ENCODE measurements around the gene HOXD11. TPM values are rescaled to one million over a fixed set of nuclear protein-coding genes. Genes with fewer than 3 reads are reported as not detected.

The HOXD11 gene
- total RNA-seq, 4 donors from 2014 or later = not detected

- Histone ChIP-seq H3K4me3 (no peak overlapping the region), H3K4me1 (peaks cover 50% of the 10 kb centered on the region), H3K27me3 (peaks cover 97% of the 10 kb centered on the region), H3K27ac (no peak overlapping the region), H3K9me3 (no peaks in the 10 kb centered on the region), H3K36me3 (no peaks in the 10 kb centered on the region)
- TF ChIP-seq POLR2A (IDR thresholded peaks at IDR 0.05) = no peak
- no peak for TF ChIP-seq EP300 (IDR thresholded peaks at IDR 0.05)
- no peak for TF ChIP-seq CTCF (IDR thresholded peaks at IDR 0.05)
- TF ChIP-seq POLR2AphosphoS5 (IDR thresholded peaks at IDR 0.05) = no peak
- 49% methylated on average over 5 of the region's 9 CpGs for WGBS
- no peak for DNase-seq (ENCODE audit: low spot score in 2 of 2)
Observed at GRCh38 chr2:176124947-176125771, 18.1 kb downstream of the HOXD11 start.

- no peak for DNase-seq (ENCODE audit: low spot score in 2 of 2)
- Histone ChIP-seq H3K27ac (no peak overlapping the region), H3K36me3 (no peaks in the 10 kb centered on the region), H3K27me3 (peaks cover 97% of the 10 kb centered on the region), H3K4me3 (no peak overlapping the region), H3K4me1 (peaks cover 55% of the 10 kb centered on the region), H3K9me3 (no peaks in the 10 kb centered on the region)
- 50% methylated on average over 6 of the region's 6 CpGs for WGBS
- TF ChIP-seq EP300 (IDR thresholded peaks at IDR 0.05) (no peak), CTCF (IDR thresholded peaks at IDR 0.05) (no peak), POLR2AphosphoS5 (IDR thresholded peaks at IDR 0.05) (no peak)
Observed at GRCh38 chr2:176125772-176126054, 18.6 kb downstream of the HOXD11 start.

- H3K27ac ChIP-seq = no peak overlapping the region
- peaks cover 97% of the 10 kb centered on the region for H3K27me3 ChIP-seq
- H3K4me1 ChIP-seq = peaks cover 49% of the 10 kb centered on the region
- H3K4me3 ChIP-seq = no peak overlapping the region
- 6% methylated on average over 13 of the region's 13 CpGs for WGBS
- H3K36me3 ChIP-seq = no peaks in the 10 kb centered on the region
- TF ChIP-seq EP300 (IDR thresholded peaks at IDR 0.05) (no peak), CTCF (IDR thresholded peaks at IDR 0.05) (peak; percentile 71 to 77), POLR2AphosphoS5 (IDR thresholded peaks at IDR 0.05) (no peak)
- no peaks in the 10 kb centered on the region for H3K9me3 ChIP-seq
- peak in 1 of 2 donors; percentile 74 for DNase-seq (ENCODE audit: low spot score in 2 of 2)
Observed at GRCh38 chr2:176126929-176127773, 20.1 kb downstream of the HOXD11 start.

- Histone ChIP-seq H3K27me3 (peaks cover 97% of the 10 kb centered on the region), H3K9me3 (no peaks in the 10 kb centered on the region), H3K27ac (peak overlapping the region; percentile 96), H3K4me1 (peaks cover 49% of the 10 kb centered on the region), H3K36me3 (no peaks in the 10 kb centered on the region), H3K4me3 (peak overlapping the region; percentile 65)
- TF ChIP-seq POLR2A (IDR thresholded peaks at IDR 0.05) (no peak), POLR2AphosphoS5 (IDR thresholded peaks at IDR 0.05) (no peak), EP300 (IDR thresholded peaks at IDR 0.05) (no peak), CTCF (IDR thresholded peaks at IDR 0.05) (no peak)
- WGBS = 35% methylated on average over 4 of the region's 4 CpGs
- DNase-seq (ENCODE audit: low spot score in 2 of 2) = no peak
Observed at GRCh38 chr2:176127774-176128072, 20.6 kb downstream of the HOXD11 start.

Measured in suprapubic skin (tissue), 4 donors.